ENCODE data around the gene TECTB.
A peak's percentile ranks its signal among the peaks of the same experiment; 100 is the strongest.

TECTB gene

GRCh38 chr10:112313234-112313633 lies 30.0 kb downstream of the TECTB start:
- H3K27me3 ChIP-seq (ENCODE audit: low read depth, low read length): no peaks in the 10 kb centered on the region
- H3K9me3 ChIP-seq (ENCODE audit: control insufficient read depth in 1 of 2, low read length in 2 of 2): no peaks in the 10 kb centered on the region
- no peaks in the 10 kb centered on the region for H3K4me1 ChIP-seq (ENCODE audit: control insufficient read depth in 1 of 2, insufficient read depth in 2 of 2, low read length in 2 of 2)
- no peak overlapping the region for H3K4me3 ChIP-seq (ENCODE audit: low read depth in 1 of 2, low read length in 2 of 2)
- H3K36me3 ChIP-seq (ENCODE audit: control insufficient read depth in 1 of 2, insufficient read depth in 2 of 2, low read length in 2 of 2): no peaks in the 10 kb centered on the region
- no peak overlapping the region for H3K27ac ChIP-seq (ENCODE audit: low read length)

DNA sequence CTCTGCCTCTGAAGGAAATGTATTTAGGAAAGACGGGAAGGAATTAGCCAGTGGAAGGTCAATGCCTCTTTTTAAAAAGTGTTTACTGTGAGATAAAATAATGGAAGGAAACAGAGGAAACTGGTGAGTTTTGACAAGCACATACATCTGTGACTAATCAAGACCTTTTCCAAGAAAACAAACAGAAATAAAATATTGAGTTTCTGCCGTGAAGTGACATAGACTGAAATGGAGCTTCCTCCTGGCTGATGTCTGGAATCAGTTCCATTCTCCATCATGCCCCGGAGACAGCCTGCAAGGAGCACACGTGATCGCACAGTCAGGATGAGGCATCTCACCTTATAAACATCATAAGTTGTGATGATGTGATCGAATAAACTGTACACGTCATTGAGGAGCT lies 30.7 kb downstream of the TECTB start:
- Histone ChIP-seq H3K27me3 (ENCODE audit: low read depth, low read length) (no peaks in the 10 kb centered on the region), H3K27ac (ENCODE audit: low read length) (no peak overlapping the region), H3K4me3 (ENCODE audit: low read depth in 1 of 2, low read length in 2 of 2) (no peak overlapping the region)

GRCh38 chr10:112314822-112315474 lies 31.7 kb downstream of the TECTB start:
- Histone ChIP-seq H3K4me1 (ENCODE audit: control insufficient read depth in 1 of 2, insufficient read depth in 2 of 2, low read length in 2 of 2) (no peaks in the 10 kb centered on the region), H3K36me3 (ENCODE audit: control insufficient read depth in 1 of 2, insufficient read depth in 2 of 2, low read length in 2 of 2) (no peaks in the 10 kb centered on the region), H3K9me3 (ENCODE audit: control insufficient read depth in 1 of 2, low read length in 2 of 2) (no peaks in the 10 kb centered on the region), H3K27me3 (ENCODE audit: low read depth, low read length) (no peaks in the 10 kb centered on the region), H3K4me3 (ENCODE audit: low read depth in 1 of 2, low read length in 2 of 2) (no peak overlapping the region), H3K27ac (ENCODE audit: low read length) (no peak overlapping the region)

More for the DNA sequence above, 30.7 kb downstream of the TECTB start:
- Histone ChIP-seq H3K36me3 (ENCODE audit: control insufficient read depth in 1 of 2, insufficient read depth in 2 of 2, low read length in 2 of 2) (no peaks in the 10 kb centered on the region), H3K9me3 (ENCODE audit: control insufficient read depth in 1 of 2, low read length in 2 of 2) (no peaks in the 10 kb centered on the region), H3K4me1 (ENCODE audit: control insufficient read depth in 1 of 2, insufficient read depth in 2 of 2, low read length in 2 of 2) (no peaks in the 10 kb centered on the region)

DNA sequence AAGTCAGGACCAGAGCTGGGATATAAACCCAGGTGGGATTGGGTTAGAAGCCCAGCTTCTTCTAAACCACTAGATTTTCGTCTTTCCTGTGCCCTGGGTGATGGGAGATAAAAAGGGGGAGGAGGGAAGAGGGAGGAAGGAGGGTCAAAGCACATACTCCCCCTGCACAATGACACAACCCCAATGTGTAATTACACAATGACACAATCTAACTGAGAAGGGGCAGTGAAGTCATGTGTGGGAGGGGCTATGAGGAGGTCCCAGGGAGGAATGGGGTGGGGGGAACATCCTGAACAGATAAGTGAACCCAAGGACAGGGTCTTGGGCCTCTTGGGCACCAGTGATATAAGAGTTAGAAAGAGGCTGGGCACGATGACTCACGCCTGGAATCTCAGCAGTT lies 44.5 kb downstream of the TECTB start:
- Histone ChIP-seq H3K27me3 (ENCODE audit: low read depth, low read length) (no peaks in the 10 kb centered on the region), H3K4me1 (ENCODE audit: control insufficient read depth in 1 of 2, insufficient read depth in 2 of 2, low read length in 2 of 2) (no peaks in the 10 kb centered on the region), H3K36me3 (ENCODE audit: control insufficient read depth in 1 of 2, insufficient read depth in 2 of 2, low read length in 2 of 2) (no peaks in the 10 kb centered on the region), H3K9me3 (ENCODE audit: control insufficient read depth in 1 of 2, low read length in 2 of 2) (no peaks in the 10 kb centered on the region), H3K4me3 (ENCODE audit: low read depth in 1 of 2, low read length in 2 of 2) (no peak overlapping the region), H3K27ac (ENCODE audit: low read length) (no peak overlapping the region)

- Histone ChIP-seq H3K4me1 (ENCODE audit: control insufficient read depth in 1 of 2, insufficient read depth in 2 of 2, low read length in 2 of 2) (no peaks in the 10 kb centered on the region), H3K27ac (ENCODE audit: low read length) (no peak overlapping the region), H3K27me3 (ENCODE audit: low read depth, low read length) (no peaks in the 10 kb centered on the region), H3K4me3 (ENCODE audit: low read depth in 1 of 2, low read length in 2 of 2) (no peak overlapping the region), H3K36me3 (ENCODE audit: control insufficient read depth in 1 of 2, insufficient read depth in 2 of 2, low read length in 2 of 2) (no peaks in the 10 kb centered on the region), H3K9me3 (ENCODE audit: control insufficient read depth in 1 of 2, low read length in 2 of 2) (no peaks in the 10 kb centered on the region)
Measured at GRCh38 chr10:112330162-112330561, 47.0 kb downstream of the TECTB start.

- no peak overlapping the region for H3K4me3 ChIP-seq (ENCODE audit: low read depth in 1 of 2, low read length in 2 of 2)
- no peaks in the 10 kb centered on the region for H3K4me1 ChIP-seq (ENCODE audit: control insufficient read depth in 1 of 2, insufficient read depth in 2 of 2, low read length in 2 of 2)
- H3K9me3 ChIP-seq (ENCODE audit: control insufficient read depth in 1 of 2, low read length in 2 of 2): no peaks in the 10 kb centered on the region
- no peaks in the 10 kb centered on the region for H3K27me3 ChIP-seq (ENCODE audit: low read depth, low read length)
- H3K36me3 ChIP-seq (ENCODE audit: control insufficient read depth in 1 of 2, insufficient read depth in 2 of 2, low read length in 2 of 2): no peaks in the 10 kb centered on the region
- H3K27ac ChIP-seq (ENCODE audit: low read length): no peak overlapping the region
Measured at GRCh38 chr10:112330607-112331160, 47.5 kb downstream of the TECTB start.

- Histone ChIP-seq H3K9me3 (ENCODE audit: control insufficient read depth in 1 of 2, low read length in 2 of 2) (no peaks in the 10 kb centered on the region), H3K4me1 (ENCODE audit: control insufficient read depth in 1 of 2, insufficient read depth in 2 of 2, low read length in 2 of 2) (no peaks in the 10 kb centered on the region), H3K4me3 (ENCODE audit: low read depth in 1 of 2, low read length in 2 of 2) (no peak overlapping the region), H3K27me3 (ENCODE audit: low read depth, low read length) (no peaks in the 10 kb centered on the region), H3K36me3 (ENCODE audit: control insufficient read depth in 1 of 2, insufficient read depth in 2 of 2, low read length in 2 of 2) (no peaks in the 10 kb centered on the region), H3K27ac (ENCODE audit: low read length) (no peak overlapping the region)
Measured at GRCh38 chr10:112332022-112332421, 48.8 kb downstream of the TECTB start.

- Histone ChIP-seq H3K27ac (ENCODE audit: low read length) (no peak overlapping the region), H3K9me3 (ENCODE audit: control insufficient read depth in 1 of 2, low read length in 2 of 2) (no peaks in the 10 kb centered on the region), H3K4me1 (ENCODE audit: control insufficient read depth in 1 of 2, insufficient read depth in 2 of 2, low read length in 2 of 2) (no peaks in the 10 kb centered on the region), H3K4me3 (ENCODE audit: low read depth in 1 of 2, low read length in 2 of 2) (no peak overlapping the region), H3K27me3 (ENCODE audit: low read depth, low read length) (no peaks in the 10 kb centered on the region), H3K36me3 (ENCODE audit: control insufficient read depth in 1 of 2, insufficient read depth in 2 of 2, low read length in 2 of 2) (no peaks in the 10 kb centered on the region)
Measured at GRCh38 chr10:112332509-112333228, 49.5 kb downstream of the TECTB start.

GRCh38 chr10:112333452-112333851 lies 50.3 kb downstream of the TECTB start:
- H3K4me3 ChIP-seq (ENCODE audit: low read depth in 1 of 2, low read length in 2 of 2): no peak overlapping the region
- no peaks in the 10 kb centered on the region for H3K36me3 ChIP-seq (ENCODE audit: control insufficient read depth in 1 of 2, insufficient read depth in 2 of 2, low read length in 2 of 2)
- no peaks in the 10 kb centered on the region for H3K27me3 ChIP-seq (ENCODE audit: low read depth, low read length)
- no peaks in the 10 kb centered on the region for H3K4me1 ChIP-seq (ENCODE audit: control insufficient read depth in 1 of 2, insufficient read depth in 2 of 2, low read length in 2 of 2)
- no peaks in the 10 kb centered on the region for H3K9me3 ChIP-seq (ENCODE audit: control insufficient read depth in 1 of 2, low read length in 2 of 2)
- H3K27ac ChIP-seq (ENCODE audit: low read length): peak overlapping the region; percentile 82

GRCh38 chr10:112335111-112335867 lies 52.1 kb downstream of the TECTB start:
- Histone ChIP-seq H3K27ac (ENCODE audit: low read length) (peak overlapping the region; percentile 82), H3K27me3 (ENCODE audit: low read depth, low read length) (no peaks in the 10 kb centered on the region), H3K36me3 (ENCODE audit: control insufficient read depth in 1 of 2, insufficient read depth in 2 of 2, low read length in 2 of 2) (no peaks in the 10 kb centered on the region), H3K4me3 (ENCODE audit: low read depth in 1 of 2, low read length in 2 of 2) (no peak overlapping the region), H3K4me1 (ENCODE audit: control insufficient read depth in 1 of 2, insufficient read depth in 2 of 2, low read length in 2 of 2) (no peaks in the 10 kb centered on the region), H3K9me3 (ENCODE audit: control insufficient read depth in 1 of 2, low read length in 2 of 2) (no peaks in the 10 kb centered on the region)

- Histone ChIP-seq H3K4me1 (ENCODE audit: control insufficient read depth in 1 of 2, insufficient read depth in 2 of 2, low read length in 2 of 2) (no peaks in the 10 kb centered on the region), H3K4me3 (ENCODE audit: low read depth in 1 of 2, low read length in 2 of 2) (no peak overlapping the region), H3K36me3 (ENCODE audit: control insufficient read depth in 1 of 2, insufficient read depth in 2 of 2, low read length in 2 of 2) (no peaks in the 10 kb centered on the region), H3K27ac (ENCODE audit: low read length) (peak overlapping the region; percentile 82), H3K27me3 (ENCODE audit: low read depth, low read length) (no peaks in the 10 kb centered on the region), H3K9me3 (ENCODE audit: control insufficient read depth in 1 of 2, low read length in 2 of 2) (no peaks in the 10 kb centered on the region)
Measured at GRCh38 chr10:112335868-112336265, 52.7 kb downstream of the TECTB start.
